Tibial nerve (tissue), 4 donors: ENCODE data around the gene ST8SIA6.

Experiments used
- CTCF ChIP-seq, 5 experiments: fragments of 200-600 bp in 3 of 5; fragments of 450-650 bp in 2 of 5; sonication (generic) in 3 of 5; IDR thresholded peaks; one replicate each; pipeline ENCODE4 v1.5.1; 2016 to 2019; ENCODE audit warnings: antibody characterized with exemption in 5 of 5, mild to moderate bottlenecking in 3 of 5, moderate library complexity in 2 of 5
- EP300 ChIP-seq, 2 donors: sonication (generic); formaldehyde crosslinking; IDR thresholded peaks; one replicate each; pipeline ENCODE4 v1.6.1; 2017; ENCODE audit warnings: antibody characterized with exemption in 2 of 2, mild to moderate bottlenecking in 1 of 2

DNA sequence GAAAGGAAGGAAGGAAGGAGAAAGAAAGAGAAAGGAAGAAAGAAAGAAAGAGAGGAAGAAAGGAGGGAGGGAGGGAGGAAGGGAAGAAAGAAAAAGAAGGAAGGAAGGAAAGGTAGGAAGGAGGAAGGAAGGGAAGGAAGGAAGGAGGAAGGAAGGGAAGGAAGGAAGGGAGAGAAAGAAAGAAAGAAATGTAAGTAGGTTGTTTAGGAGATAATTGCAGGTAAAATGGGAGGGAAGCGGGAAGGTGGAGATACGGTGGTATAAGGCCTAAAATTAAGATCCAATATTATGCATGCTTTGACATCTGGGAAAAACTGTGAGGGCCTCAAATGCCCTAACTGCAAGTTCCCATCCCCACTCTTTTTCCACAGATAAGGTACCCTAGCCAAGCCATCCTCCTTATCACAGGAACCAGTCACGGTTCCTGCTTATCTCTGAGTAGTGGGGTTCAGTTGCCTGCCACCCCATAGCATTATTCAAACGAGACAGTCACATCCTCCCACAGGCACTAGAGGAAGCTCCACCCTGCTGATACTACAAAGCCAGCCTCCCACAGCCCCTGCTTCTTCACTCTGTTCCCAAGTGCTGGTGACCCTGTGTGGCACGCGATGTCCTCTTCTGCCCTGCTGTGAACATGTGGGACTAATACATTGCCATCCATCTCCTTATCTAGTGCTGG, 28.7 kb downstream of the ST8SIA6 start:
- TF ChIP-seq CTCF (IDR thresholded peaks at IDR 0.05) (no peak), EP300 (IDR thresholded peaks at IDR 0.05) (no peak)
